ENCODE results near the gene TMEM167B. TPM values are rescaled to one million over a fixed set of nuclear protein-coding genes. Genes with fewer than 3 reads are reported as not detected.

Gene TMEM167B
- total RNA-seq, 1 donor from 2014 or later = 26.1 TPM

DNA sequence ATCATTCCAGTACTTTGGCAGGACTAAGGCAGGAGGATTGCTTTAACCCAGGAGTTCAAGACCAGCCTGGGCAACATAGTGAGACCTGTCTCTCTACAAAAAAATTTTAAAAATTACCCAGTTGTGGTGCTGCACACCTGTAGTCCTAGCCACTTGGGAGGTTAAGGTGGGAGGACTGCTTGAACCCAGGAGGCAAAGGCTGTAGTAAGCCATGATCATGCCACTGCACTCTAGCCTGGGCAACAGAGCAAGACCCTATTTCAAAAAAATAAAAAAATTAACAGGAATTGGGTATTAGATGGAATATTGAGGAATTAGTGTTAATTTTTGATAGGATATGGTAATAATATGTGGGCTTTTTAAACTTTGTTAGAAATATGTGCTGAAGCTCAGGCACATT, 31.5 kb upstream of the TMEM167B start:
- no peak for DNase-seq (ENCODE audit: low read depth, low spot score)
- Mint-ChIP-seq H3K9me3 (no peaks in the 10 kb centered on the region), H3K27me3 (ENCODE audit: low read depth) (no peaks in the 10 kb centered on the region), H3K4me1 (no peaks in the 10 kb centered on the region), H3K4me3 (no peak overlapping the region), H3K36me3 (ENCODE audit: low read depth) (no peaks in the 10 kb centered on the region), H3K27ac (ENCODE audit: unreplicated experiment) (no peak overlapping the region)
- TF ChIP-seq, protein P1, sequence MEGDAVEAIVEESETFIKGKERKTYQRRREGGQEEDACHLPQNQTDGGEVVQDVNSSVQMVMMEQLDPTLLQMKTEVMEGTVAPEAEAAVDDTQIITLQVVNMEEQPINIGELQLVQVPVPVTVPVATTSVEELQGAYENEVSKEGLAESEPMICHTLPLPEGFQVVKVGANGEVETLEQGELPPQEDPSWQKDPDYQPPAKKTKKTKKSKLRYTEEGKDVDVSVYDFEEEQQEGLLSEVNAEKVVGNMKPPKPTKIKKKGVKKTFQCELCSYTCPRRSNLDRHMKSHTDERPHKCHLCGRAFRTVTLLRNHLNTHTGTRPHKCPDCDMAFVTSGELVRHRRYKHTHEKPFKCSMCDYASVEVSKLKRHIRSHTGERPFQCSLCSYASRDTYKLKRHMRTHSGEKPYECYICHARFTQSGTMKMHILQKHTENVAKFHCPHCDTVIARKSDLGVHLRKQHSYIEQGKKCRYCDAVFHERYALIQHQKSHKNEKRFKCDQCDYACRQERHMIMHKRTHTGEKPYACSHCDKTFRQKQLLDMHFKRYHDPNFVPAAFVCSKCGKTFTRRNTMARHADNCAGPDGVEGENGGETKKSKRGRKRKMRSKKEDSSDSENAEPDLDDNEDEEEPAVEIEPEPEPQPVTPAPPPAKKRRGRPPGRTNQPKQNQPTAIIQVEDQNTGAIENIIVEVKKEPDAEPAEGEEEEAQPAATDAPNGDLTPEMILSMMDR (conservative IDR thresholded peaks at IDR 0.05) = no peak

DNA sequence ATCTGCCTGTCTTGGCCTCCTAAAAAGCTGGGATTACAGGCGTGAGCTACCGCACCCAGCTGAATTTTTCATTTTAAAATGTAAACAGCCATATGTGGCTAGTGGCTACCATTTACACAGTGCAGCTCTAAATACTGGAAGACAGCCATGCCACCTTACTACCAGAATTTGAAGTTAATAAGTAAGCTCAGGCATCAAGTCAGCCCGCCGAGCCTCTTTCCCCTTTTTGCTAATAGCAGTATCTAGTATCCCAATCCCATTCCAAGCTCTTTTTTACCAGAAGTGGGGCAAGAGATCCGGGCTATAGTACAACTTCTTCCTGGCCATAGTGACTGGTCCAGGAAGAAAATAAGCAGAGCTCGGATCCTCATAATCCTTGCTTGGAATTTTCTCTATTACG, 29.9 kb upstream of the TMEM167B start:
- peaks cover 2% of the 10 kb centered on the region for H3K36me3 Mint-ChIP-seq (ENCODE audit: low read depth)
- TF ChIP-seq, protein P1 (conservative IDR thresholded peaks at IDR 0.05) = no peak

DNA sequence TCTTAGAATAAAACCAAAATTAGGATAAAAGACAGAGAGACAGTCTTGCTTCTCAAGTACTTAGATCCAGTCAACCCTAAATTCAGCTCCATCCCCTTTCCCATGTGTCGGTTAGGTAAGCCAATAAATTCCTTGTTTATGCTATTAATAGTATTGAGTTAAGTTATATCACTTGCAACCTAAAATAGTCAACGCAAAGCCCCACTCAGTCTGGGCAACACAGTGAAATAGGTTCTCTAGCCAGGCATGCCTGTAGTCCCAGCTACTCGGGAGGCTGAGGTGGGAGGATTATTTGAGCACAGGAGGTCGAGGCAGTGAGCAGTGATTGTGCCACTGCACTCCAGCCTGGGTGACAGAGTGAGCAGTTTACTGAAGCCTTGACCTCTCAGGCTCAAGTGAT, 29.4 kb upstream of the TMEM167B start:
- Mint-ChIP-seq H3K27ac (ENCODE audit: unreplicated experiment) (no peak overlapping the region), H3K27me3 (ENCODE audit: low read depth) (no peaks in the 10 kb centered on the region), H3K4me1 (no peaks in the 10 kb centered on the region), H3K36me3 (ENCODE audit: low read depth) (peaks cover 2% of the 10 kb centered on the region), H3K9me3 (no peaks in the 10 kb centered on the region), H3K4me3 (no peak overlapping the region)
- DNase-seq (ENCODE audit: low read depth, low spot score) = no peak
- TF ChIP-seq, protein P1 (conservative IDR thresholded peaks at IDR 0.05) = no peak

More for the DNA sequence above, 29.9 kb upstream of the TMEM167B start:
- H3K27ac Mint-ChIP-seq (ENCODE audit: unreplicated experiment) = no peak overlapping the region
- H3K4me3 Mint-ChIP-seq = no peak overlapping the region
- no peak for DNase-seq (ENCODE audit: low read depth, low spot score)
- no peaks in the 10 kb centered on the region for H3K9me3 Mint-ChIP-seq
- no peaks in the 10 kb centered on the region for H3K27me3 Mint-ChIP-seq (ENCODE audit: low read depth)
- H3K4me1 Mint-ChIP-seq = no peaks in the 10 kb centered on the region

DNA sequence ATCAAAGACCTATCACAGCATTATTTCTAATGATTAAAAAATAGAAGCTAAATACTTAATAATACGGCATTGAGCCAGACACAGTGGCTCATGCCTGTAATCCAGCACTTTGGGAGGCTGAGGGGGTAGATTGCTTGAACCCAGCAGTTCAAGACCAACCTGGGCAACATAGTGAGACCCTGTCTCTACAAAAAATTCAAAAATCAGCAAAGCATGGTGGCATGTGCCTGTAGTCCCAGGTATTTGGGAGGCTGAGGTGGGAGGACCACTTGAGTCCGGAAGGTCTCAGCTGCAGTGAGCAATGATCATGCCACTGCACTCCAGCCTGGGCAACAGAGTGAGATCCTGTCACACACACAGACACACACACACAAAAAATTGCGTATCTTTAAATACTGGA, 25.4 kb upstream of the TMEM167B start:
- H3K4me3 Mint-ChIP-seq = no peak overlapping the region
- H3K36me3 Mint-ChIP-seq (ENCODE audit: low read depth) = peaks cover 2% of the 10 kb centered on the region
- H3K27me3 Mint-ChIP-seq (ENCODE audit: low read depth) = no peaks in the 10 kb centered on the region
- TF ChIP-seq, protein P1 (conservative IDR thresholded peaks at IDR 0.05) = no peak
- no peaks in the 10 kb centered on the region for H3K4me1 Mint-ChIP-seq
- H3K9me3 Mint-ChIP-seq = no peaks in the 10 kb centered on the region
- no peak overlapping the region for H3K27ac Mint-ChIP-seq (ENCODE audit: unreplicated experiment)
- DNase-seq (ENCODE audit: low read depth, low spot score) = no peak

DNA sequence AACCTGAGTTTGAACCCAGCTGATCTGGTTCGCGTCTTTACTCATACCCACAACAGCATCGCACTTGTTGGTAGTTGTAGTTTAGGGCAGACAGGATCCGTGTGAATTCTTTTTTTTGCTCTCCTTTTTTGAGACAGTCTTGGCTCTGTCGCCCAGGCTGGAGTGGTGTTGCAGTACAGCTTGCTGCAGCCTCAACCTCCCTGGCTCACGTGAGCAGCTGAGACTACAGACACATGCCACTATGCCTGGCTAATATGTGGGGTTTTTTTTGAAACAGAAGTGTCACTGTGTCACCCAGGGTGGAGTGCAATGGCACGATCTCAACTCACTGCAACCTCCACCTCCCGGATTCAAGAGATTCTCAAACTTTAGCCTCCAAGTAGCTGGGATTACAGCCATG, 22.7 kb upstream of the TMEM167B start:
- no peaks in the 10 kb centered on the region for H3K9me3 Mint-ChIP-seq
- DNase-seq (ENCODE audit: low read depth, low spot score) = no peak
- no peak overlapping the region for H3K4me3 Mint-ChIP-seq
- H3K36me3 Mint-ChIP-seq (ENCODE audit: low read depth) = peaks cover 5% of the 10 kb centered on the region
- H3K4me1 Mint-ChIP-seq = no peaks in the 10 kb centered on the region
- TF ChIP-seq, protein P1 (conservative IDR thresholded peaks at IDR 0.05) = no peak
- no peaks in the 10 kb centered on the region for H3K27me3 Mint-ChIP-seq (ENCODE audit: low read depth)
- peak overlapping the region; percentile 19 for H3K27ac Mint-ChIP-seq (ENCODE audit: unreplicated experiment)

DNA sequence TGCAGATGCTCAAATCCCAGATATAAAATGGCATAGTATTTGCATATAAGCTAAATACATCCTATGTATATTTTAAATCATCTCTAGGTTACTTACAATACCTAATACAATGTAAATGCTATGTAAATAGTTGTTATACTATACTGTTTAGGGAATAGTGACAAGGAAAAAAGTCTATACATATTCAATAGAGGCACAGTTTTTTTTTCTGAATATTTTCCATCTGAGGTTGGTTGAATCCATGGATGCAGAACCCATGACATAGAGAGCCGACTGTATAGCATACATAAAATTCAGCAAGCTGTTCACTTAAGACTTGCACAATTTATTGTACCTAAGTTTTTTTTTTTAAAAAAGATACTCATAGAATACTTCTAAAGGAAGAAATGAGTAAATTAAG, 21.3 kb upstream of the TMEM167B start:
- Mint-ChIP-seq H3K4me1 (peaks cover 2% of the 10 kb centered on the region), H3K36me3 (ENCODE audit: low read depth) (peaks cover 5% of the 10 kb centered on the region), H3K27me3 (ENCODE audit: low read depth) (no peaks in the 10 kb centered on the region), H3K4me3 (no peak overlapping the region), H3K27ac (ENCODE audit: unreplicated experiment) (no peak overlapping the region), H3K9me3 (no peaks in the 10 kb centered on the region)
- no peak for DNase-seq (ENCODE audit: low read depth, low spot score)
- TF ChIP-seq, protein P1 (conservative IDR thresholded peaks at IDR 0.05) = no peak
